Progenitor cell of endocrine pancreas (in vitro differentiated cells): ENCODE results near the gene SLC43A3. TPM values are rescaled to one million over a fixed set of nuclear protein-coding genes. Genes with fewer than 3 reads are reported as not detected.

Experiments used
- DNase-seq: peaks from one replicate; pipeline ENCODE4 v3.0.0; 2021; ENCODE audit warnings: low spot score; ENCODE audit not compliant: unreplicated experiment
- H3K27ac Mint-ChIP-seq: 2 replicates; pipeline ENCODE4 v1.8.0; 2021; ENCODE audit warnings: mild to moderate bottlenecking, moderate library complexity, mixed read lengths
- H3K27me3 Mint-ChIP-seq: 2 replicates; pipeline ENCODE4 v1.8.0; 2021; ENCODE audit warnings: mixed read lengths
- H3K36me3 Mint-ChIP-seq: 2 replicates; pipeline ENCODE4 v1.8.0; 2022; ENCODE audit warnings: mixed read lengths; ENCODE audit not compliant: insufficient read depth
- H3K4me1 Mint-ChIP-seq: 2 replicates; pipeline ENCODE4 v1.8.0; 2021; ENCODE audit warnings: low read depth, mixed read lengths
- H3K4me3 Mint-ChIP-seq: 2 replicates; pipeline ENCODE4 v1.8.0; 2021; ENCODE audit warnings: low read depth, mild to moderate bottlenecking, moderate library complexity, mixed read lengths
- H3K9me3 Mint-ChIP-seq: 2 replicates; pipeline ENCODE4 v1.8.0; 2021; ENCODE audit warnings: low read depth, mixed read lengths
- CTCF ChIP-seq: fragments of 200-600 bp; sonication (generic); IDR thresholded peaks from one replicate; pipeline ENCODE4 v1.5.0; 2021; ENCODE audit warnings: antibody characterized with exemption, mild to moderate bottlenecking; ENCODE audit not compliant: unreplicated experiment
- total RNA-seq: library from RNA; stranded (reverse); gene quantifications from 2 replicates; pipeline ENCODE4 v1.2.1, GENCODE V29; 2021

SLC43A3 gene
- total RNA-seq, 1 donor from 2014 or later: 24.6 TPM

- no peak for DNase-seq
- Mint-ChIP-seq H3K27me3 (peaks cover 56% of the 10 kb centered on the region), H3K4me1 (no peaks in the 10 kb centered on the region), H3K36me3 (no peaks in the 10 kb centered on the region), H3K27ac (no peak overlapping the region), H3K4me3 (no peak overlapping the region), H3K9me3 (no peaks in the 10 kb centered on the region)
- no peak for TF ChIP-seq CTCF
Measured at GRCh38 chr11:57474017-57474802, 47.3 kb upstream of the SLC43A3 start.

- H3K27ac Mint-ChIP-seq: no peak overlapping the region
- no peaks in the 10 kb centered on the region for H3K4me1 Mint-ChIP-seq
- TF ChIP-seq CTCF: no peak
- no peak overlapping the region for H3K4me3 Mint-ChIP-seq
- H3K27me3 Mint-ChIP-seq: peaks cover 63% of the 10 kb centered on the region
- H3K9me3 Mint-ChIP-seq: no peaks in the 10 kb centered on the region
- H3K36me3 Mint-ChIP-seq: no peaks in the 10 kb centered on the region
- DNase-seq: no peak
Measured at GRCh38 chr11:57473285-57473841, 46.4 kb upstream of the SLC43A3 start.

GRCh38 chr11:57471496-57471895 is 44.6 kb upstream of the SLC43A3 start:
- Mint-ChIP-seq H3K36me3 (no peaks in the 10 kb centered on the region), H3K4me3 (no peak overlapping the region), H3K4me1 (no peaks in the 10 kb centered on the region), H3K27me3 (peaks cover 55% of the 10 kb centered on the region), H3K9me3 (no peaks in the 10 kb centered on the region), H3K27ac (no peak overlapping the region)
- no peak for DNase-seq
- no peak for TF ChIP-seq CTCF

GRCh38 chr11:57469268-57469667 is 42.3 kb upstream of the SLC43A3 start:
- Mint-ChIP-seq H3K27ac (no peak overlapping the region), H3K9me3 (no peaks in the 10 kb centered on the region), H3K4me1 (no peaks in the 10 kb centered on the region), H3K36me3 (no peaks in the 10 kb centered on the region), H3K4me3 (no peak overlapping the region), H3K27me3 (peaks cover 49% of the 10 kb centered on the region)
- TF ChIP-seq CTCF: no peak
- no peak for DNase-seq

- no peak overlapping the region for H3K4me3 Mint-ChIP-seq
- TF ChIP-seq CTCF: no peak
Measured at GRCh38 chr11:57468276-57468675, 41.4 kb upstream of the SLC43A3 start.

More at GRCh38 chr11:57468276-57468675, 41.4 kb upstream of the SLC43A3 start:
- H3K9me3 Mint-ChIP-seq: no peaks in the 10 kb centered on the region
- DNase-seq: no peak
- peaks cover 47% of the 10 kb centered on the region for H3K27me3 Mint-ChIP-seq
- no peak overlapping the region for H3K27ac Mint-ChIP-seq
- H3K4me1 Mint-ChIP-seq: no peaks in the 10 kb centered on the region
- no peaks in the 10 kb centered on the region for H3K36me3 Mint-ChIP-seq
